Measurements from ENCODE around the gene NKX6-1. TPM values are rescaled to one million over a fixed set of nuclear protein-coding genes. Genes with fewer than 3 reads are reported as not detected.

Gene NKX6-1
- total and polyA plus RNA-seq, 10 donors: not detected

DNA sequence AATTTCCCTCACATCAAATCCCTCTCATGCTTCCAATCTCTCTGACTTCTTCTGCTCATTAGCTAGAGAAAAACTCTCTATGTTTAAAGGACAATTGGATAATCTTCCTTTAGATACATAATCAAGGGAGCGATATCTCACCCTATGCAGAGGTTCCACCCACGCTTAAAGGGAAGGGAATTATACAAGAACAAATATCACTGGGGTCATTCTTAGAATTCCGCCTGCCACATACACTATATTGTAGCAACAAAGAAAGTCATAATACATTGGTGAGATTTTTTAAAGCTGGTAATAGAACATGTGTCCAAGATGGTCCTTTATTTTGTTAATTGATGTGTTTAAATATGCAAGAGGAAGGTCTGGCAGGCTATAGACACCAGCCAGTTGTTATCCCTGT lies 31.5 kb downstream of the NKX6-1 start:
- 44 to 57% (median 53%) methylated on average over 3 of the region's 3 CpGs for WGBS, 5 donors

DNA sequence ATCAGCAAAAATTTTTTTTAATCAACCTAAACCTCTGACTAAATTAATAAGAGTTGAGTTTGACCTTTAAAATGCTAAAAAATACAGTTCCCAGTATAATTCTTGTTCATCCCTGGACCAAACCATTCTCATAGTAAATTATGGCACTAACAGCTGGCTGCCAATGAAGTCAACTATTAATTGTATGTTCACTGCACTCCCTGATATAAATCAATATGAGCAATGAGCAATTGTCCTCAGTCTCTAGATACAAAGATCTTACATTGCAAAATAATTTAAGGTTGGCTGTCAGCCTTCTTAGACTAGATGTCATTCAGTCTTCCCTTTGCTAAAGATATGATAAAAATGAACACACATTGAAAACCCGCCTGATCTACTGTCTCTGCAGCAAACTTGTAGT lies 39.3 kb downstream of the NKX6-1 start:
- WGBS, 5 donors: 85 to 97% (median 87%) methylated on average over 1 of the region's 1 CpG

More for the DNA sequence above, 31.5 kb downstream of the NKX6-1 start:
- Histone ChIP-seq H3K4me1 (no peaks in the 10 kb centered on the region), H3K36me3 (no peaks in the 10 kb centered on the region), H3K27me3 (replicated peaks in 1 of 7) (peaks cover 0 to 6% (median 0%) of the 10 kb centered on the region in 7 donors), H3K27ac (no peak overlapping the region), H3K9me3 (peaks cover 0 to 13% (median 0%) of the 10 kb centered on the region in 8 donors), H3K4me3 (no peak overlapping the region)
- intact Hi-C loops (cut with DNase I; ENCODE audit: low total_unique reads): no loop called here
- no peak for TF ChIP-seq POLR2AphosphoS5 (IDR thresholded peaks at IDR 0.05)
- TF ChIP-seq, protein P1, sequence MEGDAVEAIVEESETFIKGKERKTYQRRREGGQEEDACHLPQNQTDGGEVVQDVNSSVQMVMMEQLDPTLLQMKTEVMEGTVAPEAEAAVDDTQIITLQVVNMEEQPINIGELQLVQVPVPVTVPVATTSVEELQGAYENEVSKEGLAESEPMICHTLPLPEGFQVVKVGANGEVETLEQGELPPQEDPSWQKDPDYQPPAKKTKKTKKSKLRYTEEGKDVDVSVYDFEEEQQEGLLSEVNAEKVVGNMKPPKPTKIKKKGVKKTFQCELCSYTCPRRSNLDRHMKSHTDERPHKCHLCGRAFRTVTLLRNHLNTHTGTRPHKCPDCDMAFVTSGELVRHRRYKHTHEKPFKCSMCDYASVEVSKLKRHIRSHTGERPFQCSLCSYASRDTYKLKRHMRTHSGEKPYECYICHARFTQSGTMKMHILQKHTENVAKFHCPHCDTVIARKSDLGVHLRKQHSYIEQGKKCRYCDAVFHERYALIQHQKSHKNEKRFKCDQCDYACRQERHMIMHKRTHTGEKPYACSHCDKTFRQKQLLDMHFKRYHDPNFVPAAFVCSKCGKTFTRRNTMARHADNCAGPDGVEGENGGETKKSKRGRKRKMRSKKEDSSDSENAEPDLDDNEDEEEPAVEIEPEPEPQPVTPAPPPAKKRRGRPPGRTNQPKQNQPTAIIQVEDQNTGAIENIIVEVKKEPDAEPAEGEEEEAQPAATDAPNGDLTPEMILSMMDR (IDR thresholded peaks at IDR 0.05 in 8 of 11, conservative IDR thresholded peaks at IDR 0.05 in 3 of 11): no peak
- no peak for TF ChIP-seq POLR2A (IDR thresholded peaks at IDR 0.05)
- no peak for DNase-seq

DNA sequence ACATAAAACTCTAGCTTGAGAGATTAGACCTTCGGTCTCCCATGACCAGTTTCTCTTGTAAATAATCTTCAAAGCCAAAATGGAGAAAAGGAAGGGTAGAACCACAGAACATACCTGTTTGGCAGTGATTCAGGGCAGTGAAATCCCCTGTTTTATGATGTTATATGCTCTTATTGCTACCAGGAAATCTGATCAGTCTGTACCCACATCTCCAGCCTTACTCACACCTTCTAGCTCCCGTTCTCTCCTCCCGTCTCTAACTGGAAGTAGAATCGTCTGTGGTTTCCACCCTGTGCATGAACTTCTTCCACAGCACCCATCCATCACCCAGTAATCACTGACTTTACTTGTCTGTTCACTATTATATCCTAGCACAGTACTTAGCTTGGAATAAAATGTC lies 42.9 kb downstream of the NKX6-1 start:
- peaks cover 0 to 8% (median 0%) of the 10 kb centered on the region in 7 donors for H3K27me3 ChIP-seq (replicated peaks in 1 of 7)
- WGBS, 5 donors: 66 to 72% (median 68%) methylated on average over 4 of the region's 4 CpGs
- H3K4me1 ChIP-seq: no peaks in the 10 kb centered on the region
- intact Hi-C loops (cut with DNase I; ENCODE audit: low total_unique reads): no loop called here
- DNase-seq: no peak
- TF ChIP-seq POLR2A (IDR thresholded peaks at IDR 0.05): no peak
- TF ChIP-seq, protein P1 (IDR thresholded peaks at IDR 0.05 in 8 of 11, conservative IDR thresholded peaks at IDR 0.05 in 3 of 11): no peak
- TF ChIP-seq POLR2AphosphoS5 (IDR thresholded peaks at IDR 0.05): no peak
- H3K27ac ChIP-seq: no peak overlapping the region
- no peaks in the 10 kb centered on the region for H3K36me3 ChIP-seq
- no peak overlapping the region for H3K4me3 ChIP-seq
- H3K9me3 ChIP-seq: no peaks in the 10 kb centered on the region

More for the DNA sequence above, 39.3 kb downstream of the NKX6-1 start:
- Histone ChIP-seq H3K4me1 (no peaks in the 10 kb centered on the region), H3K27ac (no peak overlapping the region), H3K4me3 (no peak overlapping the region), H3K36me3 (no peaks in the 10 kb centered on the region), H3K27me3 (replicated peaks in 1 of 7) (peaks cover 0 to 8% (median 0%) of the 10 kb centered on the region in 7 donors), H3K9me3 (peaks cover 0 to 13% (median 0%) of the 10 kb centered on the region in 8 donors)
- no peak for DNase-seq
- intact Hi-C loops (cut with DNase I; ENCODE audit: low total_unique reads): no loop called here
- TF ChIP-seq POLR2AphosphoS5 (IDR thresholded peaks at IDR 0.05): no peak
- no peak for TF ChIP-seq POLR2A (IDR thresholded peaks at IDR 0.05)
- TF ChIP-seq, protein P1 (IDR thresholded peaks at IDR 0.05 in 8 of 11, conservative IDR thresholded peaks at IDR 0.05 in 3 of 11): no peak

DNA sequence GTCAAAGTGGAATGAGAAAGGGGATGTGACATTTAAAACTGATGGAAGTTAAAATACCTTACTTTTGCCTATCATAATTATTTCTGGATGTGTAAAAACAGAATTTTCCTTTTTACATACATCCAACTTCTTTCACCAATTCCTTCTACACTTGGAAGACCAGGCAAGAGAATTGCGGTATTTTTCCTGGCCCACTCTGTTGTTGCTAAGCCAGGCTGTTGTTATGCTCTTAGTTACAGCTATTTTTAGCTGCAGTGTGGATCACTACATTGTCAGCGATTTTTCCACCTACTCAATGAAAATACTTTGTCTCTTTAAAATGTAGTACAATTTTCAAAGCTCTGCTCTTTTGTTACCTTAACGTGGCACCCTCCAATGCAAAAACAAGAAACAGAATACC lies 43.4 kb downstream of the NKX6-1 start:
- WGBS, 5 donors: 66 to 74% (median 71%) methylated on average over 3 of the region's 3 CpGs
- intact Hi-C loops (cut with DNase I; ENCODE audit: low total_unique reads): no loop called here
- no peaks in the 10 kb centered on the region for H3K9me3 ChIP-seq
- no peaks in the 10 kb centered on the region for H3K4me1 ChIP-seq
- DNase-seq: no peak
- H3K4me3 ChIP-seq: no peak overlapping the region
- no peak for TF ChIP-seq POLR2AphosphoS5 (IDR thresholded peaks at IDR 0.05)
- TF ChIP-seq POLR2A (IDR thresholded peaks at IDR 0.05): no peak
- TF ChIP-seq, protein P1 (IDR thresholded peaks at IDR 0.05 in 8 of 11, conservative IDR thresholded peaks at IDR 0.05 in 3 of 11): no peak
- no peak overlapping the region for H3K27ac ChIP-seq
- H3K27me3 ChIP-seq (replicated peaks in 1 of 7): peaks cover 0 to 3% (median 0%) of the 10 kb centered on the region in 7 donors
- H3K36me3 ChIP-seq: no peaks in the 10 kb centered on the region

All from spleen (tissue), 11 donors.